Adrenal gland (tissue), 12 donors: ENCODE measurements around the gene DCAF10. TPM values are rescaled to one million over a fixed set of nuclear protein-coding genes. Genes with fewer than 3 reads are reported as not detected.

ENCODE experiments used
- DNase-seq, 7 donors: peaks; one replicate each; pipeline ENCODE4 v3.0.0-alpha.2; 2019 to 2020
- H3K27ac ChIP-seq, 5 donors: fragments of 200-600 bp; sonication (generic) in 4 of 5; 1 replicate in 3 of 5; 2 replicates in 2 of 5; pipeline versions ENCODE4 v1.5.1 to v1.8.0; 2016 to 2020; ENCODE audit warnings: mild to moderate bottlenecking in 1 of 5
- H3K27me3 ChIP-seq: fragments of 200-600 bp; 2 replicates; pipeline ENCODE4 v1.8.0; 2021
- H3K36me3 ChIP-seq, 2 donors: fragments of 200-600 bp; replicated peaks in 1 of 2; 1 replicate in 1 of 2; 2 replicates in 1 of 2; pipeline versions ENCODE4 v1.5.1 to v1.8.0; 2018 to 2022
- H3K4me1 ChIP-seq, 2 donors: fragments of 200-600 bp; replicated peaks in 1 of 2; 1 replicate in 1 of 2; 2 replicates in 1 of 2; pipeline versions ENCODE4 v1.5.1 to v1.8.0; 2018 to 2021
- H3K4me3 ChIP-seq, 4 donors: fragments of 200-600 bp; sonication (generic) in 3 of 4; one replicate each; pipeline ENCODE4 v1.5.1; 2016 to 2018
- H3K9me3 ChIP-seq, 3 donors: fragments of 200-600 bp; sonication (generic) in 1 of 3; replicated peaks in 1 of 3; 1 replicate in 2 of 3; 2 replicates in 1 of 3; pipeline versions ENCODE4 v1.5.1 to v1.8.0; 2016 to 2021
- POLR2A ChIP-seq, 2 donors: fragments of 450-650 bp; IDR thresholded peaks; one replicate each; pipeline ENCODE4 v1.6.1; 2017; ENCODE audit warnings: antibody characterized with exemption in 2 of 2, mild to moderate bottlenecking in 2 of 2, moderate library complexity in 1 of 2
- WGBS, 4 donors: extraction: QIAGEN DNeasy Blood & Tissue Kit in 2 of 4; methylation state at CpG; one replicate each; pipeline versions ENCODE4 v1.1.5 to v1.1.7; 2013 to 2017; 5-methylcytosine and 5-hydroxymethylcytosine counted together
- intact Hi-C, 2 donors: fragments of 100-400 bp; cut with DNase I; formaldehyde crosslinking; loops; one replicate each; pipeline versions ENCODE4 v1.14.1 to v1.15.0; 2022 to 2023
- polyA plus RNA-seq, 3 donors: library from polyadenylated mRNA; stranded (reverse); fragments of 200-250 nt in 2 of 3; fragments of 350-450 nt in 1 of 3; fragmentation: Illumina TruSeq in 1 of 3; extraction: RNeasy Lipid Tissue Mini Kit (QIAGEN cat#74804) in 1 of 3; gene quantifications; one replicate each; pipeline ENCODE4 v1.2.3, GENCODE V29; 2013 to 2014
- total RNA-seq, 9 donors: library from RNA; depleted of rRNA in 4 of 9; stranded (reverse); fragments of >200 nt in 4 of 9; fragments of 120-200 nt in 1 of 9; fragmentation: NEBNext Ultra II Directional in 1 of 9; extraction: Animal tissue kit (Norgen Biotek cat#: 25700) in 1 of 9; gene quantifications; one replicate each; pipeline versions ENCODE4 v1.1.0 to v1.2.4, GENCODE V29; 2013 to 2023
- TF ChIP-seq, protein P1 (sequence below), 6 experiments: fragments of 450-650 bp in 4 of 6; fragments of 200-600 bp in 2 of 6; sonication (generic) in 1 of 6; IDR thresholded peaks; 1 replicate in 5 of 6; 2 replicates in 1 of 6; pipeline versions ENCODE4 v1.5.1 to v1.8.0; 2016 to 2021; ENCODE audit warnings: antibody characterized with exemption in 6 of 6, mild to moderate bottlenecking in 2 of 6, moderate library complexity in 1 of 6
- donor health status: healthy with polysubstance abuse.
- donor health status: Bipolar disorder and iron deficiency.
- donor health status: DM: yes; HTN: yes; CAD: no.
- donor health status: DM: no; HTN: no; CAD: no.
- donor health status: DM: no; HTN: no; CAD: no.
- donor health status: DM: yes; HTN: yes; CAD: no.

The DCAF10 gene
- total and polyA plus RNA-seq, 12 donors, result 7.1 to 60.6 (median 46.9) TPM

DNA sequence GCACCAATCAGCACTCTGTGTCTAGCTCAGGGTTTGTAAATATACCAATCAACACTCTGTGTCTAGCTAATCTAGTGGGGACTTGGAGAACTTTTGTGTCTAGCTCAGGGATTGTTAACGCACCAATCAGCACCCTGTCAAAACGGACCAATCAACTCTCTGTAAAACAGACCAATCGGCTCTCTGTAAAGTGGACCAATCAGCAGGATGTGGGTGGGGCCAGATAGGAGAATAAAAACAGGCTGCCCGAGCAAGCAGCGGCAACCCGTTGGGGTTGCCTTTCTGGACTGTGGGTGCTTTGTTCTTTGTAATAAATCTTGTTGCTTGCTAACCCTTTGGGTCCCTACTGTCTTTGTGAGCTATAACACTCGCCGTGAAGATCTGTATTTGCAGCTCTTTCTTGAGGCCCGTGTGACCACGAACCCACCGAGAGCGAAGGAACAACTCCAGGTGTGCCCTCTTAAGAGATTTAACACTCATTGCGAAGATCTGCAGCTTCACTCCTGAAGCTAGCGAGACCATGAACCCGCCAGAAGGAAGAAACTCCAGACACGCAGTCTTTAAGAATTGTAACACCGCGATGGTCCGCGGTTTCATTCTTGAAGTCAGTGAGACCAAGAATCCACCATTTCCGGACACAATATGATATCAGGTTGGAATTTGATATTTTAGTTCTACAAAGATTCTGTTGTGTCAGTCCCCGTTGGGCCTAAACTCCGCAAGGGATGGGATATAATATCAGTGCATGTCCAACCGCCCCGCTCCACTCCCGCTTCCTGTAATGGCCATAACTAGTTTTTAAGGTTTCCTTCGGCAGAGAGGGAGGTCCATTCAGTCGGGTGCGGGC, 47.7 kb upstream of the DCAF10 start:
- Histone ChIP-seq H3K36me3 (no peaks in the 10 kb centered on the region), H3K27me3 (no peaks in the 10 kb centered on the region), H3K4me3 (peak overlapping the region in 1 of 4 donors; percentile 97), H3K9me3 (no peaks in the 10 kb centered on the region), H3K4me1 (peaks cover 5 to 9% of the 10 kb centered on the region in 2 donors), H3K27ac (peak overlapping the region in 1 of 5 donors; percentile 76)
- no peak for TF ChIP-seq POLR2A (IDR thresholded peaks at IDR 0.05)
- TF ChIP-seq, protein P1, sequence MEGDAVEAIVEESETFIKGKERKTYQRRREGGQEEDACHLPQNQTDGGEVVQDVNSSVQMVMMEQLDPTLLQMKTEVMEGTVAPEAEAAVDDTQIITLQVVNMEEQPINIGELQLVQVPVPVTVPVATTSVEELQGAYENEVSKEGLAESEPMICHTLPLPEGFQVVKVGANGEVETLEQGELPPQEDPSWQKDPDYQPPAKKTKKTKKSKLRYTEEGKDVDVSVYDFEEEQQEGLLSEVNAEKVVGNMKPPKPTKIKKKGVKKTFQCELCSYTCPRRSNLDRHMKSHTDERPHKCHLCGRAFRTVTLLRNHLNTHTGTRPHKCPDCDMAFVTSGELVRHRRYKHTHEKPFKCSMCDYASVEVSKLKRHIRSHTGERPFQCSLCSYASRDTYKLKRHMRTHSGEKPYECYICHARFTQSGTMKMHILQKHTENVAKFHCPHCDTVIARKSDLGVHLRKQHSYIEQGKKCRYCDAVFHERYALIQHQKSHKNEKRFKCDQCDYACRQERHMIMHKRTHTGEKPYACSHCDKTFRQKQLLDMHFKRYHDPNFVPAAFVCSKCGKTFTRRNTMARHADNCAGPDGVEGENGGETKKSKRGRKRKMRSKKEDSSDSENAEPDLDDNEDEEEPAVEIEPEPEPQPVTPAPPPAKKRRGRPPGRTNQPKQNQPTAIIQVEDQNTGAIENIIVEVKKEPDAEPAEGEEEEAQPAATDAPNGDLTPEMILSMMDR (IDR thresholded peaks at IDR 0.05), result no peak
- 88 to 90% (median 89%) methylated on average over 29 of the region's 29 CpGs for WGBS, 4 donors
- no peak for DNase-seq
- intact Hi-C loops, result loop anchor here in 1 of 2 donors (10.0 kb wide), 1 partner anchor 152 kb away; the partner anchor contains the start of gene SLC25A51

DNA sequence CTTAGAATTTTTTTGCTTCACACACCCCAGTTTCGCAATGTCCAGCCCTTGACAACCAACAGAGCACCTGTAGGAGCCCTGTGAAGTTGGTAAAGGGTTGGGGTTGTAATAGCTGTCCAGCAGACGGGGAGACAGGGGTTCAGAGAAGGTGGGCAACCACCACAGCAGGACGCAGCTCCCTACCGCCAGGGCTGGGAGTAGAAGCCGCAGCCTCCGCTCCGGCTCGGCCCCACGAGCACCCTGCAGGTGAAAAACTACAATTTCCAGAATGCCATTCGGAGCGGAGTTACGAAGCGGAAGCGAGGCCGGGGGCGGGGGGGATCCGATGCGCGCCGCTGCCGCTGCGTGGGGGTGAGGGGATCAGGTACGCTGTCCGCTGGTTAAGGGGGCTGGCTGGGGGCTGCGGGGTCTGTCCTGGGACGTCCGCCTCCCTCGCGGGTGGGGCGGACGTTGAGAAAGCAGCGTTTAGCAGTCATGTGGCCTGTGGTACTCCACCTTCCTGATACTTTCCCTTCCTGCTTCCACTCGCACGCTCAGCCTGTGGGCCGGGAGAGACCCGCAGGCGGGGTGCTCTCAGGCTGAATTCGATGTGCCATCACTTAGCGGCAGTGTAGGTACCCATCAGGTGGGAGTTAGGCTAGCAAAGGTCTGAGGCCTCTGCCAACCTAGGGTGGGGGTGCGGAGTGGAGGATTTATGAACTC, 47.0 kb upstream of the DCAF10 start, which contains the start of gene TRMT10B:
TSS of gene TRMT10B (plus strand) at position 317 of the 702 bp plus-strand sequence. CDS start 8,127 bp downstream, outside the sequence.
- intact Hi-C loops, result loop anchor here in 1 of 2 donors (10.0 kb wide), 1 partner anchor 151 kb away; the partner anchor contains the start of gene SLC25A51
- peak; percentile 60 to 74 (median 67) for DNase-seq

DNA sequence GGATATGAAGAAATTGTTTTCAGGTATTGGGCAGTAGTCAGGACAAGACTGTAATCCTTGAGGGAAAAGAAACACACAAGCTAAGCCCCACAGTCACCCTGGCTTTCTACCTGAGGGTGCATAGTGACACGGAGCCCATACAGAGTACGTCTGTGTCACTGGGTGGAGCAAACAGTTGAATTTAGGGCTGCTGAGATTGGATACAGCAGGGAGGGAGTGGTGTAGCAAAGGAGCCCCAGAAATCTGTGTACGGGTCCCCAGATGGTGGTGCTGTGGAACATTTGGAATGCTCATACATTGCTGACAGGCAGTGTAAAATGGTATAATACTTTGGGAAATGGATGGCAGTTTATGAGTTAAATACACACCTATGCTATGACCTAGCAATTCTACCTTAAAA, 41.9 kb upstream of the DCAF10 start:
- intact Hi-C loops, result loop anchor here in 1 of 2 donors (10.0 kb wide), 1 partner anchor 146 kb away; the partner anchor contains the start of gene SLC25A51
- Histone ChIP-seq H3K27ac (no peak overlapping the region), H3K27me3 (no peaks in the 10 kb centered on the region), H3K4me1 (peaks cover 5 to 9% of the 10 kb centered on the region in 2 donors), H3K9me3 (no peaks in the 10 kb centered on the region), H3K4me3 (no peak overlapping the region), H3K36me3 (peaks cover 0 to 10% of the 10 kb centered on the region in 2 donors)
- DNase-seq, result no peak
- no peak for TF ChIP-seq POLR2A (IDR thresholded peaks at IDR 0.05)
- WGBS, 4 donors, result 89 to 94% (median 91%) methylated on average over 3 of the region's 3 CpGs

More for the DNA sequence above, 47.0 kb upstream of the DCAF10 start, which contains the start of gene TRMT10B:
- H3K4me1 ChIP-seq, result peaks cover 5 to 9% of the 10 kb centered on the region in 2 donors
- peak within 1 kb of the TSS in 4 of 5 donors; percentile 36 to 89 (median 75) for H3K27ac ChIP-seq
- 3 to 40% (median 6%) methylated on average over 3 to 40 of the region's 40 CpGs for WGBS, 4 donors
- no peaks in the 10 kb centered on the region for H3K27me3 ChIP-seq
- TF ChIP-seq, protein P1 (IDR thresholded peaks at IDR 0.05), result no peak
- peak in 1 of 2 donors; percentile 14 for TF ChIP-seq POLR2A (IDR thresholded peaks at IDR 0.05)
- H3K4me3 ChIP-seq, result peak within 1 kb of the TSS; percentile 48 to 97 (median 93)
- no peaks in the 10 kb centered on the region for H3K9me3 ChIP-seq
- no peaks in the 10 kb centered on the region for H3K36me3 ChIP-seq

DNA sequence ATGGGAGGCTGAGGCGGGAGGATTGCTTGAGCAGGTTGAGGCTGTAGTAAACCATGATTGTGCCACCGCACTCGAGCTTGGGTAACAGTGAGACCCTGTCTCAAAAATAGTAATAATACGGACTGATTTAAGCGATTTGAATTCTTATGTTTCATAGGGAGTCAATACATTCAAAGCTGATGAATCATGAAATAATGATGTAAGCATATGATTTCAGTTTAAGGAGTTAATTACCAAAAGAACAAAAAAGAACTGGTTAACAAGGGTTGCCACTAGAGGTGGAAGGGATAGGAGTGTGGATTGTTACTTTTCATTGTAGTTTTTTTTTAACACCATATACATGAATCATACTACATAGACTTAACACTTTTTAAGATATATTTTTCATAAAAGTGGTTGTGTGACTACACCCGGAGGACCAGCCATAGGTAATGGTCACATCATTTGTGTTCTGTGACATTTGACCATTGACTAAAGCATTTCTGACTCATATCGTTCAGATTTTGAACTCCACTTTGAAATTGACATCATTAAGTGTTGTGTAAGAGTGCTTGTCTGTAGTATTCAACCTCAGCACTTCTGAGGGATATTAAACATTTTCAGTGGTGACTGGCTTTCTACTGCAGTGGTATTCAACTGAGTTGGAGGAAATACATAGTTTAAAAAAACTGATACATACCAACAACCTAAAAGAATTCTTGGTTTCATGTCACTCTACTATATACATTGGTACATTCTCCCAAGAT, 40.0 kb upstream of the DCAF10 start:
- DNase-seq, result no peak
- TF ChIP-seq, protein P1 (IDR thresholded peaks at IDR 0.05), result no peak
- no peak for TF ChIP-seq POLR2A (IDR thresholded peaks at IDR 0.05)
- no peaks in the 10 kb centered on the region for H3K4me1 ChIP-seq
- no peaks in the 10 kb centered on the region for H3K9me3 ChIP-seq
- intact Hi-C loops, result no loop called here
- WGBS, 4 donors, result 80 to 88% (median 83%) methylated on average over 7 of the region's 7 CpGs
- H3K4me3 ChIP-seq, result no peak overlapping the region
- H3K27me3 ChIP-seq, result no peaks in the 10 kb centered on the region
- H3K36me3 ChIP-seq, result peaks cover 0 to 15% of the 10 kb centered on the region in 2 donors
- H3K27ac ChIP-seq, result no peak overlapping the region
